Breast epithelium (tissue), 4 donors: ENCODE data around the gene HSP90AB1. TPM values are rescaled to one million over a fixed set of nuclear protein-coding genes. Genes with fewer than 3 reads are reported as not detected.
A peak's percentile ranks its signal among the peaks of the same experiment; 100 is the strongest.
"Not testable (repeated sequence)": the region's sequence is repeated elsewhere in the genome, so short reads cannot be mapped to it uniquely, and the experiment has no call there.

ENCODE experiments used
- DNase-seq, 2 donors: peaks; one replicate each; pipeline ENCODE4 v3.0.0-alpha.2; 2019; ENCODE audit warnings: low spot score in 2 of 2
- H3K27ac ChIP-seq, 2 donors: fragments of 200-600 bp; sonication (generic) in 1 of 2; one replicate each; pipeline ENCODE4 v1.5.1; 2016 to 2019; ENCODE audit warnings: mild to moderate bottlenecking in 1 of 2
- H3K27me3 ChIP-seq, 2 donors: fragments of 200-600 bp; sonication (generic) in 1 of 2; one replicate each; pipeline versions ENCODE4 v1.5.1 to v1.6.0; 2017 to 2019; ENCODE audit warnings: control low read depth in 1 of 2, mild to moderate bottlenecking in 1 of 2
- H3K36me3 ChIP-seq: fragments of 200-600 bp; one replicate; pipeline ENCODE4 v1.5.1; 2019
- H3K4me1 ChIP-seq, 2 donors: fragments of 200-600 bp; sonication (generic); one replicate each; pipeline ENCODE4 v1.5.1; 2016 to 2019; ENCODE audit warnings: control low read depth in 1 of 2
- H3K4me3 ChIP-seq, 3 donors: fragments of 200-600 bp; sonication (generic); 1 replicate in 2 of 3; 2 replicates in 1 of 3; pipeline ENCODE4 v1.5.1; 2016 to 2019; ENCODE audit warnings: mild to moderate bottlenecking in 3 of 3, moderate library complexity in 2 of 3
- H3K9me3 ChIP-seq, 2 donors: fragments of 200-600 bp; sonication (generic) in 1 of 2; one replicate each; pipeline ENCODE4 v1.5.1; 2016 to 2019; ENCODE audit warnings: control low read depth in 1 of 2
- POLR2A ChIP-seq: fragments of 450-650 bp; IDR thresholded peaks from one replicate; pipeline ENCODE4 v1.6.1; 2016; ENCODE audit warnings: antibody characterized with exemption, mild to moderate bottlenecking, moderate library complexity
- POLR2AphosphoS5 ChIP-seq, 3 donors: sonication (generic); formaldehyde crosslinking; IDR thresholded peaks; one replicate each; pipeline ENCODE4 v1.6.1; 2017; ENCODE audit warnings: antibody characterized with exemption in 3 of 3
- intact Hi-C: fragments of 100-400 bp; cut with DNase I; formaldehyde crosslinking; loops from one replicate; pipeline ENCODE4 v1.15.1; 2023; ENCODE audit warnings: low total_unique reads
- total RNA-seq, 3 donors: library from RNA; depleted of rRNA; stranded (reverse); fragments of >200 nt; gene quantifications; one replicate each; pipeline ENCODE4 v1.1.0, GENCODE V29; 2016
- TF ChIP-seq, protein P1 (sequence below), 3 donors: fragments of 450-650 bp; IDR thresholded peaks; one replicate each; pipeline ENCODE4 v1.5.1; 2016 to 2017; ENCODE audit warnings: antibody characterized with exemption in 3 of 3, mild to moderate bottlenecking in 3 of 3, moderate library complexity in 3 of 3

The HSP90AB1 gene
- total RNA-seq, 3 donors from 2014 or later: 643 to 810 (median 662) TPM

DNA sequence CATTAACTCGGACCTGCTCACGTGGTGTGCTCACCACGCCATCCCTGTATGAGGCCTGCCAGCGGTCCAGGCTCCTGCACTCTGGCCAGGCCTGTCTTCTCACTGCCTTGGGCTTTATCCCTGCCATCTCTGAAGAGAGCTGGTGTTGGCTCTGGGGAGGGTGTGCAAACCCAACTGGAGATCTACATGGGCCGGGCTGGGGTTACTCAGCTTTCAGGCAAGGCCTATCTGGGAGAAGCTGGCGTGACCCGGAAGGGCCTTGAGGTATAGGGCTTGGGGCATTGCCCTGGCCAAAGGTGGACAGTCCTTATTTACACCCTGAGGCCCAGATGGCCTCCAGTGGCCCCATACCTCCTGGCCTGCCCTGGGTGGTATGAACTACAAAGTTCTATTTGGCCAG lies 18.5 kb upstream of the HSP90AB1 start:
- Histone ChIP-seq H3K9me3 (no peaks in the 10 kb centered on the region), H3K4me1 (peaks cover 12 to 34% of the 10 kb centered on the region in 2 donors), H3K36me3 (no peaks in the 10 kb centered on the region), H3K4me3 (no peak overlapping the region), H3K27me3 (no peaks in the 10 kb centered on the region), H3K27ac (peak overlapping the region; percentile 98 to 99)
- intact Hi-C loops: no loop called here
- no peak for DNase-seq
- no peak for TF ChIP-seq POLR2AphosphoS5 (IDR thresholded peaks at IDR 0.05)
- TF ChIP-seq, protein P1, sequence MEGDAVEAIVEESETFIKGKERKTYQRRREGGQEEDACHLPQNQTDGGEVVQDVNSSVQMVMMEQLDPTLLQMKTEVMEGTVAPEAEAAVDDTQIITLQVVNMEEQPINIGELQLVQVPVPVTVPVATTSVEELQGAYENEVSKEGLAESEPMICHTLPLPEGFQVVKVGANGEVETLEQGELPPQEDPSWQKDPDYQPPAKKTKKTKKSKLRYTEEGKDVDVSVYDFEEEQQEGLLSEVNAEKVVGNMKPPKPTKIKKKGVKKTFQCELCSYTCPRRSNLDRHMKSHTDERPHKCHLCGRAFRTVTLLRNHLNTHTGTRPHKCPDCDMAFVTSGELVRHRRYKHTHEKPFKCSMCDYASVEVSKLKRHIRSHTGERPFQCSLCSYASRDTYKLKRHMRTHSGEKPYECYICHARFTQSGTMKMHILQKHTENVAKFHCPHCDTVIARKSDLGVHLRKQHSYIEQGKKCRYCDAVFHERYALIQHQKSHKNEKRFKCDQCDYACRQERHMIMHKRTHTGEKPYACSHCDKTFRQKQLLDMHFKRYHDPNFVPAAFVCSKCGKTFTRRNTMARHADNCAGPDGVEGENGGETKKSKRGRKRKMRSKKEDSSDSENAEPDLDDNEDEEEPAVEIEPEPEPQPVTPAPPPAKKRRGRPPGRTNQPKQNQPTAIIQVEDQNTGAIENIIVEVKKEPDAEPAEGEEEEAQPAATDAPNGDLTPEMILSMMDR (IDR thresholded peaks at IDR 0.05): no peak
- TF ChIP-seq POLR2A: no peak

DNA sequence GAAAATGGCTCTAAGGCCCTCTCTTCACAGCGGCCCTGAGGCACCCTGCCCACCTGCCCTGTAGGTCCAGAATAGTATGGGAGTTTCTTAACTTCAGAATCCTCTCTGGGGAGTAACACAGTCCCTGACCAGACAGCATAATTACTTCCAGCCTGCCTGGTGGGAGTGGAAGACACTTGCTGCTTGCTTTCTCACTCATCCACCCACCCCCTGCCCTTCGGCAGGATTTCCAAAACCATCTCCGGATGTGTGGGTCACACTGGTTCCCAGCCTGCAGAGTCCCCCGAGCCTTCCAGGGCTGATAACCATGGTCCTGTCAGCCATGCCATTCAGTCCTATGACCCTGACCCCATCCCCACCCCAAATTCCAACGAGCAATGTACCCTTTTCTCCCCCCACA lies 18.1 kb upstream of the HSP90AB1 start:
- no peak for DNase-seq
- no peaks in the 10 kb centered on the region for H3K9me3 ChIP-seq
- TF ChIP-seq, protein P1 (IDR thresholded peaks at IDR 0.05): no peak
- TF ChIP-seq POLR2AphosphoS5 (IDR thresholded peaks at IDR 0.05): no peak
- no peak for TF ChIP-seq POLR2A
- no peak overlapping the region for H3K4me3 ChIP-seq
- intact Hi-C loops: no loop called here
- no peaks in the 10 kb centered on the region for H3K27me3 ChIP-seq
- H3K27ac ChIP-seq: peak overlapping the region; percentile 98 to 99
- no peaks in the 10 kb centered on the region for H3K36me3 ChIP-seq
- H3K4me1 ChIP-seq: peaks cover 13 to 36% of the 10 kb centered on the region in 2 donors

DNA sequence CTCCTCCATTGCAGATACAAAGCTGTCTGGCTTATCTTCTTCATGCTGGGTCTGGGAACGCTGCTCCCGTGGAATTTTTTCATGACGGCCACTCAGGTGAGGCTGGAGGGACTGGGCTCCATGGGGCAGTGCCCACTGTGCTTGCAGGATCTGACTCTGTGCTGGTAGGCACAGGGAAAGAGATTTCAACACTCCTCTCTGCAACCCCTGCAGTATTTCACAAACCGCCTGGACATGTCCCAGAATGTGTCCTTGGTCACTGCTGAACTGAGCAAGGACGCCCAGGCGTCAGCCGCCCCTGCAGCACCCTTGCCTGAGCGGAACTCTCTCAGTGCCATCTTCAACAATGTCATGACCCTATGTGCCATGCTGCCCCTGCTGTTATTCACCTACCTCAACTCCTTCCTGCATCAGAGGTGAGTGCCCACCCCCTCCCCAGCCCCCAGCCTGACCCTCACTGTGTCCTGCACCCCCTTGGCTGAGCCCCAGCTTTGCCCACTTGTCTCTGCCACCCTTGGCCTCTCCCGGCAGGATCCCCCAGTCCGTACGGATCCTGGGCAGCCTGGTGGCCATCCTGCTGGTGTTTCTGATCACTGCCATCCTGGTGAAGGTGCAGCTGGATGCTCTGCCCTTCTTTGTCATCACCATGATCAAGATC lies 17.4 kb upstream of the HSP90AB1 start:
- Histone ChIP-seq H3K4me3 (no peak overlapping the region), H3K4me1 (peaks cover 16 to 36% of the 10 kb centered on the region in 2 donors), H3K27ac (peak overlapping the region; percentile 93 to 99), H3K36me3 (no peaks in the 10 kb centered on the region), H3K27me3 (no peaks in the 10 kb centered on the region), H3K9me3 (no peaks in the 10 kb centered on the region)
- DNase-seq: no peak
- intact Hi-C loops: no loop called here
- TF ChIP-seq POLR2AphosphoS5 (IDR thresholded peaks at IDR 0.05) (no peak), POLR2A (no peak)
- TF ChIP-seq, protein P1 (IDR thresholded peaks at IDR 0.05): no peak

DNA sequence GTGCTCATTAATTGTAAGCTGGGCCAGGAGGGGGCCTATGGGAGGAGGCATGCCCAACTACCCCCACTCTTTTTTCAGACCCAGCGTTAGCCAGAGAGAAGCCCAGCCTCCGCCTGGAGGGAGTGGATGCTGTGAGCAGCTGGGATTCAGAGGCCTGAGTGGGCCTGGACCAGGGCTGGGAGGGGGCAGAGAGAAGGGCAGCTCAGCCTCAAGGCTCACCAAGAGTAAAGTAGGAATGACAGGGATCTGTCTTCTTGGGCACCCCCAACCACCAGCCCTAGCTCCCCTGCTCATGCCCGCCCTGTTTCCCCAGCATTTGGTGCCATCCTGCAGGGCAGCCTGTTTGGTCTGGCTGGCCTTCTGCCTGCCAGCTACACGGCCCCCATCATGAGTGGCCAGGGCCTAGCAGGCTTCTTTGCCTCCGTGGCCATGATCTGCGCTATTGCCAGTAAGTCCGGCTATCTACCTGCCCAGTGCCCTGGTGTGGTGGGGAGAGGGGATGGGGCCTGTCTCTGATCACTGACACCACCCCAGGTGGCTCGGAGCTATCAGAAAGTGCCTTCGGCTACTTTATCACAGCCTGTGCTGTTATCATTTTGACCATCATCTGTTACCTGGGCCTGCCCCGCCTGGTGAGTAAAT lies 16.7 kb upstream of the HSP90AB1 start:
- Histone ChIP-seq H3K36me3 (no peaks in the 10 kb centered on the region), H3K9me3 (no peaks in the 10 kb centered on the region), H3K27me3 (no peaks in the 10 kb centered on the region), H3K27ac (peak overlapping the region; percentile 93 to 99), H3K4me1 (peaks cover 16 to 37% of the 10 kb centered on the region in 2 donors), H3K4me3 (no peak overlapping the region)
- DNase-seq: no peak
- intact Hi-C loops: no loop called here
- TF ChIP-seq POLR2A (no peak), POLR2AphosphoS5 (IDR thresholded peaks at IDR 0.05) (no peak)
- TF ChIP-seq, protein P1 (IDR thresholded peaks at IDR 0.05): no peak

DNA sequence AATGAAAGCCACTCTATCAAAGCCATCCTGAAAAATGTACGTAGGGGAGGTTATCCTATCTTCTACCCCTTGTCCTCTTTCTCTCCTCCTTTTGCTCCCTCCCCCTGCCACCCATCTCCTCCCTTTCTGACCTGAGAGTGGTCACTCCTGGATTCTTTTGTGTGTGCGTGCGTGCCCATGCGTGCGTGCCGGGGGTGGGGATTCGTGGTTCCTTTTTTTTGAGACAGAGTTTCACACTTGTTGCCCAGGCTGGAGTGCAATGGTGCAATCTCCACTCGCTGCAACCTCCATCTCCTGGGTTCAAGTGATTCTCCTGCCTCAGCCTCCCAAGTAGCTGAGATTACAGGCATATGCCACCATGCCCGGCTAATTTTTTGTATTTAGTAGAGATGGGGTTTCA lies 15.5 kb upstream of the HSP90AB1 start:
- H3K9me3 ChIP-seq, DNase-seq, H3K27me3 ChIP-seq, intact Hi-C loops, H3K4me3 ChIP-seq, H3K36me3 ChIP-seq: not testable (repeated sequence)
- Histone ChIP-seq H3K4me1 (peaks cover 16 to 40% of the 10 kb centered on the region in 2 donors), H3K27ac (peak overlapping the region; percentile 93 to 99)
